ENCODE results near the gene MAMLD1.
A peak's percentile ranks its signal among the peaks of the same experiment; 100 is the strongest.

Gene MAMLD1

GRCh38 chrX:150508018-150508417, 144.9 kb downstream of the MAMLD1 start:
- Histone ChIP-seq H3K36me3 (no peaks in the 10 kb centered on the region), H3K4me3 (ENCODE audit: low read depth, low read length) (no peak overlapping the region), H3K9me3 (ENCODE audit: severe bottlenecking) (no peaks in the 10 kb centered on the region), H3K27me3 (ENCODE audit: insufficient read depth, low read depth, severe bottlenecking) (peaks cover 14% of the 10 kb centered on the region), H3K27ac (no peak overlapping the region)
- DNase-seq, result no peak
- no peak for TF ChIP-seq CTCF (IDR thresholded peaks at IDR 0.05; ENCODE audit: low read depth, low read length)

GRCh38 chrX:150508451-150509367, 145.6 kb downstream of the MAMLD1 start:
- TF ChIP-seq CTCF (IDR thresholded peaks at IDR 0.05; ENCODE audit: low read depth, low read length), result no peak
- peaks cover 14% of the 10 kb centered on the region for H3K27me3 ChIP-seq (ENCODE audit: insufficient read depth, low read depth, severe bottlenecking)
- no peaks in the 10 kb centered on the region for H3K9me3 ChIP-seq (ENCODE audit: severe bottlenecking)
- no peak for DNase-seq
- no peak overlapping the region for H3K27ac ChIP-seq
- no peak overlapping the region for H3K4me3 ChIP-seq (ENCODE audit: low read depth, low read length)
- H3K36me3 ChIP-seq, result no peaks in the 10 kb centered on the region

- Histone ChIP-seq H3K36me3 (no peaks in the 10 kb centered on the region), H3K27ac (no peak overlapping the region), H3K9me3 (ENCODE audit: severe bottlenecking) (no peaks in the 10 kb centered on the region), H3K4me3 (ENCODE audit: low read depth, low read length) (no peak overlapping the region), H3K27me3 (ENCODE audit: insufficient read depth, low read depth, severe bottlenecking) (peaks cover 14% of the 10 kb centered on the region)
- TF ChIP-seq CTCF (IDR thresholded peaks at IDR 0.05; ENCODE audit: low read depth, low read length), result no peak
- no peak for DNase-seq
Observed at GRCh38 chrX:150509703-150510102, 146.6 kb downstream of the MAMLD1 start.

- H3K27ac ChIP-seq, result peak overlapping the region; percentile 18
- H3K27me3 ChIP-seq (ENCODE audit: insufficient read depth, low read depth, severe bottlenecking), result peaks cover 5% of the 10 kb centered on the region
- DNase-seq, result peak; percentile 60
- no peaks in the 10 kb centered on the region for H3K36me3 ChIP-seq
- no peaks in the 10 kb centered on the region for H3K9me3 ChIP-seq (ENCODE audit: severe bottlenecking)
- H3K4me3 ChIP-seq (ENCODE audit: low read depth, low read length), result peak overlapping the region; percentile 30
- TF ChIP-seq CTCF (IDR thresholded peaks at IDR 0.05; ENCODE audit: low read depth, low read length), result peak; percentile 22; the same call in 1 of the 2 replicates
Observed at GRCh38 chrX:150512461-150512901, 149.4 kb downstream of the MAMLD1 start.

GRCh38 chrX:150513544-150513943, 150.4 kb downstream of the MAMLD1 start:
- Histone ChIP-seq H3K4me3 (ENCODE audit: low read depth, low read length) (no peak overlapping the region), H3K27ac (no peak overlapping the region), H3K36me3 (no peaks in the 10 kb centered on the region), H3K27me3 (ENCODE audit: insufficient read depth, low read depth, severe bottlenecking) (peaks cover 4% of the 10 kb centered on the region), H3K9me3 (ENCODE audit: severe bottlenecking) (no peaks in the 10 kb centered on the region)
- peak; percentile 67 for DNase-seq
- peak; percentile 61 for TF ChIP-seq CTCF (IDR thresholded peaks at IDR 0.05; ENCODE audit: low read depth, low read length)
